Non-pigmented ciliary epithelial cell (primary cell): Measurements from ENCODE around the gene PLSCR4.
"Not testable (repeated sequence)": the region's sequence is repeated elsewhere in the genome, so short reads cannot be mapped to it uniquely, and the experiment has no call there.

Source experiments
- DNase-seq: peaks from one replicate; pipeline ENCODE4 v3.0.0-alpha.2; 2010; ENCODE audit warnings: low read depth

PLSCR4 gene, protein sequence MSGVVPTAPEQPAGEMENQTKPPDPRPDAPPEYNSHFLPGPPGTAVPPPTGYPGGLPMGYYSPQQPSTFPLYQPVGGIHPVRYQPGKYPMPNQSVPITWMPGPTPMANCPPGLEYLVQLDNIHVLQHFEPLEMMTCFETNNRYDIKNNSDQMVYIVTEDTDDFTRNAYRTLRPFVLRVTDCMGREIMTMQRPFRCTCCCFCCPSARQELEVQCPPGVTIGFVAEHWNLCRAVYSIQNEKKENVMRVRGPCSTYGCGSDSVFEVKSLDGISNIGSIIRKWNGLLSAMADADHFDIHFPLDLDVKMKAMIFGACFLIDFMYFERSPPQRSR

DNA sequence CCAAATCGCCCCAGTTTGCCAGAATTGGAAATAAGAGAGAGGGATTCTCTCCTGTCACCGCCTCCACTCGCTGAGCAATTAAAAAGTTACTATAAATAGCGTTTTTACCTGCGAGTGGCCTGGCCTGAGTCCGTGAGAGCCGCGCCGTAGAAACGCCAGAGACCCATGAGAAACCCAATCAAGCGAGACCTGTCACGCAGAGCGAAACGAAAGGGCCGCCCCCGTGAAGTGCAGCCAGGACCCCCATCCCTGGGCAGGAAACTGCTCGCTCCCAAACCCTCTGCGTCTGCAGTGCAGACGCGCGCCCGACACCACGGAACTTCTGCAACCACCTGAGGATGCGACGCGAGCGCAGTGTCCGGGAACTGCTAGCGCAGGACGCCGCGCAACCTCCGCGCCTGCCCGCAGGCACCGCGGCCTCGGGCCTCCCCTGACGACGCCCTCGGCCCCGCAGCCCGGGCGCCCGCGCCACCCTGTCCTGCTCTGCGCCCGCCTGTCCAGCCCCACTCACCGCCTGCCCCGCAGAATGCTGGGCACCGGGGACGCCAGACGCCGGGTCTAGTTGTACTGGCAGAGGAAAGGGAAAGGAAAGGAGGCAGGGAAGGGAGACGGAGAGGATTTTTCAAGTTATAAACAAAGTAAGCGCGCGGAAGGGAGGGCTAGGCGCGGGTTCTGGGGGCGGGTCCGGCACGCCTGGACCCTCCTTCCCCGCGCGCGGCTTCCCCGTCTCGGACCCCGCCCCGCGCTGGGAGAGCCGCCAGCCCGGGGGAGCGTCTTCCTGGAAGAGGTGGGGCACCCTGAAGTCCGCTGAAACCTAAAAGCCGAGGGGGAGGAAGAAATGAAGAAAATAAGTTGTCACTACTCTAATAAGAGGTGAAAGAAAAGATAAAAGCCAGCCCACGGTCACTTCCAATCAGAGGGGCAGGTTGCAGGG is at the start of gene PLSCR4:
TSS of gene PLSCR4 (minus strand) at position 657 of the 934 bp plus-strand sequence. CDS start 29,034 bp downstream, outside the sequence.
- DNase-seq, result no peak

DNA sequence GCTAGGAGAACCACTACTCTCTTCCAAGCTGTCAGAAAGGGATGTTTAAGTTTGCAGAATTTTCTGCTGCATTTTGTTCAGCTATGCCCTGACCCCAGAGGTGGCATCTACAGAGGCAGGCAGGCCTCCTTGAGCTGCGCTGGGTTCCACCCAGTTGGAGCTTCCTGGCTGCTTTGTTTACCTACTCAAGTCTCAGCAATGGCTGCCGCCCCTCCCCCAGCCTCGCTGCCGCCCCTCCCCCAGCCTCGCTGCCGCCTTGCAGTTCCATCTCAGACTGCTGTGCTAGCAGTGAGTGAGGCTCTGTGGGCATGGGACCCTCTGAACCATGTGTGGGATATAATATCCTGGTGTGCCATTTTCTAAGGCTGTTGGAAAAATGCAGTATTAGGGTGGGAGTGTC is 42.5 kb upstream of the PLSCR4 start:
- DNase-seq, result not testable (repeated sequence)

DNA sequence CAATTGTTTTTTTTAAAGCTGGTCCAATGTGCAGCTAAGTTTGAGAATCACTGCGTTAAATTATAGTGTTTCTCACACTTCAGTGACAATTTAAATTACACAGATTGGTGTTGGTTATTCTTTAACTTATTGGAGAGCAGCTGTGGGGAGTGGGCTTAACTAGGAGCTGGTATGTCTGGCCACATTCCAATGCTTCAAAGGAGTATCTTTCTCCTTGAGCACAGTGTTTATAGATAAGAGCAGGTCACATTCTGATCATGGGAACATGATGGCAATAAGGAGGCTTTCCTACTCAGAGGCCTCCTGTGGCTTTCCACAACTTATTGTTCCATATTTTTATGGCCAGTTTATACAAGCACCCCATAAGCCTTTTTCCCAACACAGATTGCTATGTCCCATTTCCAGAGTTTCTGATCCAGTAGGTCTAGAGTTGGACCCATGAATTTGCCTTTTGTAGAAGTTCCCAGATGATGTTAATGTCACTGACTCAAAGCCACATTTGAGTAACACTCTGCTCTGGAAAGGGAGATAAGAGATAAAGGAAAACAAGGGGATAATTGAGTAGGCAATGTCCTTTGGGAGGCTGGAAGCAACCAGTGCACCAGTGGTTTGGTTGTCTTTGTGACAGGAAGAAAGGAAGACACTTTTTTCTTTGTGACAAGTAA is 33.0 kb upstream of the PLSCR4 start:
- no peak for DNase-seq

DNA sequence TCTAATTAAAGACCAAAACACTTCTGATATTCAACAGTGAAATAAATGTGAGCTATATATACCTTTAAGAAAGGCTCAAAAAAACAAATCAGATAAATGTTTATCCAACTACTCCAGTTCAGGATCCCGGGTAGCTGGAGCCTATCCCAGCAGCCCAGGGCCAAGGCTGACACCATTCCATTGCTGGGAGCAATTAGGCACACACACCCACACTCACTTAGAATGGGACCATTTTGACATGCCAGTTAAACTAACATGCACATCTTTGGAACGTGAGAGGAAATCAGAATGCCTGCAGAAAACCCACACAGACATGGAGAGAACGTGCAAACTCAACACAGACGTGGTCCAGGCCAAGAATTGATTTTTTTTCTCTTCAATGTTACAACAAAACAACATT is 30.0 kb upstream of the PLSCR4 start:
- DNase-seq, result no peak

DNA sequence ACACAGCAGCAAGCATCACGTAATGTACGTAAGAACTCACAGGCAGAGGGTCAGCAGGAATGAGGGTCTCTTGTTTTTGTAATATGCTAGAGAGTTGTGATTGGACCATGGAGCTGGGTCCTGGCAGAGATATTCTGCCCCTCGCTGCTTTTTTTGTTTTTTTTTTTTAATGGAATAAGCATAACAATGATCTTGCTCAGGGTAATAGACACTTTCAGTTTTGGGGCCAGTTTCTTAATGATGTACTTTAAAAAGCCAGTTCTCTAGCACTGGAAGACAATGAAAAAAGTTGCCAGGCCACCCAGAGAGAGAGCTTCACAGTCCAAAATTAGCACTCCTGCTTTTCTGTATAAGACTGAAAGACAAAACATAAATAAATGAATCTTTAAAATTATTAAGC is 29.0 kb upstream of the PLSCR4 start:
- DNase-seq, result no peak

DNA sequence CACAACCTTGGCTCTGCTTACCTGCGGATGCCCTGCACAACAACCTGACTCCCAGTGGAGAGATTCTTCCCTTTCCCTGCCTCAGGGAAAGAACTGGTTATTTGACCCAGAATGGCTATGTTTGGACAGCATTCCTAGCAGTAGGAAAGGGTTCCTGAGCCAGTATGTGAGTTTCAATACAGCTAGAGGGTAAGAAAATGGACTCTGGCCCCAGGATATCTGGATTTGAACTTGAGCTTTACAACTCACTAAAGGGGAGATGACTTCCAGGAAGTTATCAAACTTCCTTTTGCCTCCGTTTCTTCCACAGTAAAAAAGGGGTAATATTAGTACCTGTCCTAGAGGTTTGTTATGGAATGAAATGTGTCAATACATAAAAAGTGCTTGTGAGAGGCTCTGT is 28.1 kb upstream of the PLSCR4 start:
- no peak for DNase-seq

DNA sequence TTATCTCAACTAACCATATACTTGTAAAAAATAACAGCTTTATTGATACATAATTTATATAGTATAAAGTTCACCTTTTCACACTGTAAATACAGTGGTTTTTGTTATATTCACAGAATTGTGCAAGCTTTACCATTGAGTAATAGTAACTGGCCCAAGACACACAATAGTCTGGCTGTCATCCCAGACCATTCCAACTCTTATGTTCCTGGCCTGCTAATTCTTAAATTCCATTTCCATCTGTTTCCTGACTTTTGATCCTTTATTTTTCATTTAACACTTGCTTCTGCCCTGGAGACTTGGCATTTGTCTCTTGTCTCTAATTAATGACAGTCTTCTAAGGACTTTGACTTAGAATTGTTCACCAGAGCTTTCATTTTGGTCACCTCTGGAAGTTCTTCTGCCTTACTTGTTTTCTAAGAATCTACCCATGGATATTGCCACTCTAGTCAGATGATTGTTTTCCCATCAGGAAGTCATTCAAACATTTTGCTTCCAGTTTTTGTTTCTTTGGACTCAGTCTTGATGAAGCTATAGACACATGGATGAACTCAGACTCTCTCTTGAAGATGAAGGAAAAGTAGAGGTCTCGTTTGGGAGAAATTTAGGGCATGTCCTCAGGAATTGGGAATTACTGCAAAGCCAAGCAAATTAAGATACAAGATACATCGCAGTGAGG is 27.2 kb upstream of the PLSCR4 start:
- peak; percentile 70 for DNase-seq

DNA sequence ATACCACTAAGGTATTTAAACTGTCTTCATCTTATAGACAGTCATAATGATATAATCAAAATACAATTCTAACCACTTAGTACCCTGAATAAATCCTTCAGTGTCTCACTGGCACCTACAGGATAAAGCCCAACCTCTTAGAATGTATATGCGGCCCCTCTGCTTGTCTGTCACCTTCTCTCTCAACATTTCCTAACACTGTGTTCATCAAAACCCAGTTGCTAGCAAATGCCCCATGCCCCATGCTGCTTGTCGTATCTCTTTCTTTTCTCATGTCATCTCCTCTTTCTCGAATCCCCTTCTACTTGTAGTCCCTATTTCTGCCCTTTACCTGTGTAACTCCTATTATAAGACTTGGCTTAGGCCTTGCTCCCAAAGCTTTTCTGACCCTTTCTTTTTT is 24.6 kb upstream of the PLSCR4 start:
- no peak for DNase-seq

DNA sequence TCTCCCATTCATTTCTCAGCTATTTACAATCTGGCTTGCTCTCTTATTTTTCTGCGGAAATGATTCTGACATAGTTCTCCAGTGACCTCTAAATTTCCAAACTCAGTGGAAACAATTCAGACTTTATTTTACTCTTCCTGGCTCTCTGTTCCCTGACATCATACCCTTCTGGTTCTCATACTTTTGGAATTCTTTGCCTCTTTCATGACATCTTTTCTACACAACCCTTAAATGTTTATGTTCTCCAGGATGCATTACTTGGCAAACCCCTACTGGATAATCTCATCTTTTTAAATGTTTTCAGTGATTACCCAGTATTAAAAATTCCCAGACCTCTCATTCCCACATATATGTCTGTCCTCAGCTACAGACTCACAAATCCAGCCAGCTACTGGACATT is 23.9 kb upstream of the PLSCR4 start:
- peak; percentile 74 for DNase-seq

DNA sequence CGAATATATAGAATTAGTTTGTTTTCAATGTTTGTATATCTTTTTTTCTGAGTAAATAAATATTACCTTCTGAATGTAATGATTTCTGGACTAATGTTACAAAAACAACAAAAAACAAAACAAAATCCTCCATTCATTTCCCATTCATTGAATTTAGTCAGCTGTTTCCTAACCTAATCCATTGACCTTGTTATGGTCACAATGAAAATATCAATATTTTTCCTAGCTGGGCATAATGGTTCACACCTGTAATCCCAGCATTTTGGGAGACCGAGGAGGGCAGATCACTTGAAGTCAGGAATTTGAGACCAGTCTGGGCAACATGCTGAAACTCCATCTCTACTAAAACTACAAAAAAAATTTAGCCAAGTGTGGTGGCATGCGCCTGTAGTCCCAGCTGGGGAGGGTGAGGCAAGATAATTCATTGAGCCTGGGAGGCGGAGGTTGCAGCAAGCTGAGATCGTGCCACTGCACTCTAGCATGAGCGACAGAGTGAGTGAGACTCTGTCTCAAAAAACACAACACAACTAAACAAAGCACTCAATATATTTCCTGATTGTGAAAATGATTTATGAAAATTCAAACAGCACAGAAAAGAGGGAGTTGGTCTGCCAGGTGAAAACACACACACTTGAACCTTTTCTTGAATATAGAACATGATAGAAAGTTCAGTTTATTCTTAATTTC is 23.0 kb upstream of the PLSCR4 start:
- DNase-seq, result no peak

DNA sequence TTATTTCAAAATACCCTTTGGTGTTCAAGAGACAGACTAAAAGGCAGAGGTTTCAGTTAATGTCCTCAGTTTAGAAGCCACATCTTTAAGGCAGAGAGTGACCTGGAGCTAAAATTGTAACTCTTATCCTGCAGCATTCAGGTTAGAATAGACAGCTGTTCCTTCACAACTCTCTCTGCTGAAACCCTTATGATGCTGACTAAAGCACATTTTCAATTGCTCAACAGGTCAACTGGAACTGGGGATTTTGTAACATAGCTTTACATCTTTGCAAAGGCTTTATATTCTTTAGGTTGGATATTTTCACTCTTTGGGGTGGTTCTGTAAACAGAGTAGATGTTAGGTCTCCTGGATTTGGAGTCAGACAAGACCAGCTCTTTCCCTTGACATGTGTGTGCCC is 20.3 kb upstream of the PLSCR4 start:
- DNase-seq, result no peak

DNA sequence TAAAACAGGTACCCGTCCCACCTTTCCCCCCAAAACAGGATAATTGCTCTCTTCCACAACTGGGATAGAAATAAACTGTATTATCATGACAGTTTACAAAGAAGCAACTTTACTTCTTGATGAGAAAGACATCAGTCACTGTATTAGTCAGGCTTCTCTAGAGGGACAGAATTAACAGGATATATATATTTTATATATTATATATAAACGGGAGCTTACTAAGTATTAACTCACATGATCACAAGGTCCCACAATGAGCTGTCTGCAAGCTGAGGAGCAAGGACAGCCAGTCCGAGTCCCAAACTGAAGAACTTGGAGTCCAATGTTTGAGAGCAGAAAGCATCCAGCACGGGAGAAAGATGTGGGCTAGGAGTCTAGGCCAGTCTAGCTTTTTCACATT is 18.4 kb upstream of the PLSCR4 start:
- DNase-seq, result no peak

DNA sequence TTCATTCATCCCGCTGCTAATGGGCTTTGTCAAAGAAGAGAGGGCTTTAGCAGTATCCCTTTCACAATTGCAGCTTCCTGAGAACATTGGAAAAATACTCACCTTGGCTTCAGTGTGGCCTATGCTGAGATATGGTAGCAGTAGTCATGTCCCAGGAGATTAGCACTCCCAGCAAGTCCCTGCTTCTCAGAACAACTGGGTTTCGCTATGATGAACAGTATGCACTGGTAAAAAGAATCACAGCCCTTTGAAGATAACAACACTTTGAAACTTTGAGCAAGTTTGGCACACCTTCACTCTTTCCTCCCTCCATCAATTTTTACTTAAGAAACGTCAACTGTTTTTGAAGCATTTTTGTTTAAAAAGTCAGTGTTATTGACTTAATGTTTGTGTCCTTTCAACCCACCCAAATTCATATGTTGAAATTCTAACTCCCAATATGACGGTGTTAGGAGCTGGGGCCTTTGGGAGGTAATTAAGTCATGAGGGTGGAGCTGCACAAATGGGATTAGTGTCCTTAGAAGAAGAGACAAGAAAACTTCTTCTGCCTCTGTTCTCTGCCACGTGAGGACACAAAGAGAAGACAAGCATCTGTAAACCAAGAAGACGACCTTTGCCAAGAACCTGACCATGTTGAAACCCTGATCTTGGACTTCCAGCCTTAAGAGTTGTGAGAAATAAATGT is 17.8 kb upstream of the PLSCR4 start:
- DNase-seq, result no peak

DNA sequence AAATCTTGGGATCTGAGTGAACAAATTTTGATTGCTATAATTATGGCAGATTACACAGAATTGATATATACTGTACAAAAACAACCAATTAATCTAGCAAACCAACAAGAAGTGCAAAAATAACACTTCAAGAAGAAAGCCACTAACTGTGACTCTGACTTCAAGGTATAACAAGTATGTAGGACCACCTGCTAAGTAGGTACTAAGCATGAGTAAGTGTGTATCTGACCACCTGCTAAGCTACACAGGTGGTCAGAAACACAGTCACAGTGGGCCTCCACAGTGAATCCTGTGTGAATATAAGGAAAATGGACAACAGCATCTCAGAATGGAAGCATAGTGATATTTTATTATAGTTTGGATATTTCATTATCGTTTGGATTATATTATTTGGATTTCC is 14.8 kb upstream of the PLSCR4 start:
- no peak for DNase-seq

DNA sequence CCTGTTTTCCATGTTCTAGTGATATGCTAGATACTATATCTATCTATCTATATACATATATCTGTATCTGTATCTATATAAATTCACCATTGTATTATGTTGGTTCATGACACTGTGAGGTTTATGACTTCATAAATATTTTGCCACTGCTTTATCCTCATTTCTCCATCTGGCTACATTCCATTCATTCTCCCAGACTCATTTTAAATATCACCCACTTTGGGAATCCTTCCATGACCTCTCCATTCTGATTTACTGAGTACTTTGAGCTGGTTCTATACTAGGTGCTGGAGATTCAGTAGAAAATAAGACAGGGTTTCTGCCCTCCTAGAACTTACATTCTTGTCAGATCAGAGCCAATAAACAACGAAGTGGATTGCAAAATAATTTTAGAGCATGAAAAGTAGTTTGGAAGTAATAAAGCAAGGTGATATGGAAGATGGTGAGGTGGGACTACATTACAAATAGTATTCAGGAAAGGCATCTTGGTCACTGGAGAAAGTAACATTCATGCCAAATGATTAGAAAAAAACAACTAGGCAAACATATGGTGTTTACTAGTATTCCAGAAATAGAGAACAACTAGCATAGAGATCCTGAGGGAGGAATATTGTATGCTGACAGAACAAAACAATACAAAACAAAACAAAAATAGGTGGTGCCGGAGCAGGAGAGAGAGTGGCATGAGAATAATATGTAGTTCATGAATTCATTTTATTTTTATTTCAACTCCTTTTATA is 11.6 kb upstream of the PLSCR4 start:
- no peak for DNase-seq

DNA sequence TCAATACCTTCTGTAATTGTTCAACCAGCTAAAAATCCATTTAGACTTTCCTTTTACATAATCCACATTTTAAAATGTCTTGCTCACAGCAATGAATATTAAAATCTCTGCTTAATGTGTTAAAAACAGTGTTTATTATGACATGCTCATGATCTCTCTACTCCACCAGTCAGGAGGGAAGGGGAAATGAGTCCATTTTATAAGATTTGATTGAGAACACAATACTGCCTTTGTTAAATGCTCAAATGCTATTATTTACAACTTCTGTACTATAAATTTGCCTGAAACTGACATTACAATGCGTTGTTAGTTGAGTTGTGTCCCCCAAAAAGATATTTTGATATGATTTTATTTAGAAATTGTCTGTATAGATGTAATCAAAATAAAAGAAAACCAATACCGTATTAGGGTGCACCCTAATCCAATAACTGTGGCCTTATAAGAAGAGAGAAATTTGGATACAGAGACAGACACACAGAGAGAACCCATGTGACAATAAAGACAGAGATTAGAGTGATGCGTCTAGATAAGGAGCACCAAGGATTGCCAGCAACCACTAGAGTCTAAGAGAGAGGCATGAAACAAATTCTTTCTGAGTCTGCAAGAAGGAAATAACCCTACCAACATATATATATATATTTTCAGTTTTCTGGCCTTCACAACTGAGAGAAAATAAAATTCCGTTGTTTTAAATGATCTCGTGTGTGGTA is 9.1 kb upstream of the PLSCR4 start:
- DNase-seq, result no peak

DNA sequence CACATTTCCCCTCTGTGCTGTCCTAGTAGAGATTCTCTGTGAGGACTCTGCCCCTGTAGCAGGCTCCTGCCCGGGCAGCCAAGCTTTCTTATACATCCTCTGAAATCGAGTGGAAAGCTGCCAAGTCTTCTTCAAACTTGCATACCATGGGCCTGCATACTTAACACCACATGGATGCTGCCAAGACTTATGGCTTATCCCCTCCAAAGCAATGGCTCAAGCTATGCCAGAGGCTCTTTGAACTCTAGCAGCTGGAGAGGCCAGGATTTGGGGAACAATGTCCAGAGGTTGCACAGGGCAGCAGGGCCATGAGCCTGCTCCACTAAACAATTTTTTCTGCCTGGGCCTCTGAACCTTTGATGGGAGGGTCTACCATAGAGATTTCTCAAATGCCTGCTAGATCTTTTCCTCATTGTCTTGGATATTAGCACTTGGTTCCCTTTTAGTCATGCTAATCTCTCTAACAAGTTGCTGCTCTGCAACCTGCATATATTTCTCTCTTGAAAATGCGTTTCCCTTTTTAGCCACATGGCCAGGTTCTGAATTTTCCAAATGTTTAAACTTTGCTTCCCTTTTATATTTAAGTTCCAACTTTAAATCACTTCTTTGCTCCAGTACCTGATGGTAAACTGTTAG is 6.1 kb upstream of the PLSCR4 start:
- no peak for DNase-seq

DNA sequence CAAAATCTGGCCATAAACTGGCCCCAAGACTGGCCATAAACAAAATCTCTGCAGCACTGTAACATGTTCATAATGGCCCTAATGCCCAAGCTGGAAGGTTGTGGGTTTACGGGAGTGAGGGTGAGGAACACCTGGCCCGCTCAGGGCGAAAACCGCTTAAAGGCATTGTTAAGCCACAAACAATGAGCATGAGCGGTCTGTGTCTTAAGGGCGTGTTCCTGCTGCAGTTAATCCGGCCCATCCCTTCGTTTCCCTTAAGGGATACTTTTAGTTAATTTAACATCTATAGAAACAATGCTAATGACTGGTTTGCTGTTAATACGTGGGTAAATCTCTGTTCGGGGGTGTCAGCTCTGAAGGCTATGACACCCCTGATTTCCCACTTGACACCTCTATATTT is 1.5 kb upstream of the PLSCR4 start:
- not testable (repeated sequence) for DNase-seq

DNA sequence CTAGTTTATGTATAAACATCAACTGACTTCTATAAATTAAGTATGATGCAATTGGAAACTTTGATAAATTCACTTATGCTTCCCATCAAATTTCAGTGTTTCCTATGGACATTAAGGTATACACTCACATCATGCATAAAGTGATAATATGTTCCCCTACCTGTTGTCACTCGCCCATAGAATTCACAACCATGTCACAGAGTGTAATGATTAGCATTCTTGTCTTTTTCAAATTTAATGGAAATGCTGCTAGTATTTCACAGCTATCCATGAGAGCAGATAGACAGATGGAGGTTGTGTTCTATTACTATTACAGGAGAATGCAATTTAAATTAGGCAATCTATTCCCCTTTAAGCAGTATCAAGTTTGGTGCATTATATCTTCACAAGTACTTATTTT is 984 bp downstream of the PLSCR4 start:
- no peak for DNase-seq
